Measurements from ENCODE around the gene ATF6B. TPM values are rescaled to one million over a fixed set of nuclear protein-coding genes. Genes with fewer than 3 reads are reported as not detected.
"Not testable (repeated sequence)": the region's sequence is repeated elsewhere in the genome, so short reads cannot be mapped to it uniquely, and the experiment has no call there.

Gene ATF6B
- total and polyA plus RNA-seq, 8 donors, result 30.2 to 68.0 (median 39.1) TPM

DNA sequence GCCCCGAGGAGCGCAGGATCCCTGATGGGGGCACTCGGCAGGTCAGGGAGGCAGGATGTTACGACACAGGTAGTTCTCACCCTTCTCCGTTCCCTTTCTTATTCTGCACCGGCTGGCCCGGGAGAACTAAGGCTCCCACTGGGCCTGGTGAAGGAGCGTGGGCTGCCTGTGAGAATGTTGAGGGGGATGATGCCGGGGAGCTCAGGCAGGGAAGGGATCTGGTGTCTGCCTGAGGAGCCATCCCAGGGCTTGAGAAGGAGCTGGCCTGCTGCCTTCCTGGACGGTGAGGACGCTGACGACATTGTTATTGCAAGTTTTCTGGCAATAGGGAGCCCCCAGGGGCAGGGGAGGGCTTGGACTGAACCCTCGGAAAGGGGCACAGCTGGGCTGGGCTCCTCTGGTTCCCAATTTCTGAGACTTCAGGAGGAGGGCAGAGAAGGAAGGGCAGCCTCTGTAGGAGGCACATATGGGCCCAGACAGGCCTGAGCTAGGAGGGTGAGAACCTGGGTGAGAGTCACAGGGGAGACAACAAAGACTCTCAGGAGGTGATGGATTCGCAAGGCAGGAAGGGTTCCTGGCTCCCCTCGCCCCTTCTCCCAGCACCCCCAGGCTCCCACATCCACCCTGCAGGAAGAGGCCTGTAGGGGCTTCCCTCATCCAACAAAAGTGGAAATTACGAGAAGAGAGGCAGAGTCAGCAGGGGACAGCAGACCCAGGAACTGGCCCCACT lies 57.1 kb downstream of the ATF6B start:
- TF ChIP-seq, protein P1, sequence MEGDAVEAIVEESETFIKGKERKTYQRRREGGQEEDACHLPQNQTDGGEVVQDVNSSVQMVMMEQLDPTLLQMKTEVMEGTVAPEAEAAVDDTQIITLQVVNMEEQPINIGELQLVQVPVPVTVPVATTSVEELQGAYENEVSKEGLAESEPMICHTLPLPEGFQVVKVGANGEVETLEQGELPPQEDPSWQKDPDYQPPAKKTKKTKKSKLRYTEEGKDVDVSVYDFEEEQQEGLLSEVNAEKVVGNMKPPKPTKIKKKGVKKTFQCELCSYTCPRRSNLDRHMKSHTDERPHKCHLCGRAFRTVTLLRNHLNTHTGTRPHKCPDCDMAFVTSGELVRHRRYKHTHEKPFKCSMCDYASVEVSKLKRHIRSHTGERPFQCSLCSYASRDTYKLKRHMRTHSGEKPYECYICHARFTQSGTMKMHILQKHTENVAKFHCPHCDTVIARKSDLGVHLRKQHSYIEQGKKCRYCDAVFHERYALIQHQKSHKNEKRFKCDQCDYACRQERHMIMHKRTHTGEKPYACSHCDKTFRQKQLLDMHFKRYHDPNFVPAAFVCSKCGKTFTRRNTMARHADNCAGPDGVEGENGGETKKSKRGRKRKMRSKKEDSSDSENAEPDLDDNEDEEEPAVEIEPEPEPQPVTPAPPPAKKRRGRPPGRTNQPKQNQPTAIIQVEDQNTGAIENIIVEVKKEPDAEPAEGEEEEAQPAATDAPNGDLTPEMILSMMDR (IDR thresholded peaks at IDR 0.05), result no peak
- FAIRE-seq (no peak), DNase-seq (no peak), ATAC-seq (peak in 2 of 4 donors; percentile 54 to 59)
- Histone ChIP-seq H3K27ac (no peak overlapping the region), H3K4me3 (no peak overlapping the region), H3K36me3 (no peaks in the 10 kb centered on the region), H3K4me1 (no peaks in the 10 kb centered on the region), H3K27me3 (no peaks in the 10 kb centered on the region), H3K9me3 (no peaks in the 10 kb centered on the region)
- 57 to 68% methylated on average over 16 of the region's 16 CpGs for WGBS, 2 donors
- intact Hi-C loops (cut with DNase I), result no loop called here

DNA sequence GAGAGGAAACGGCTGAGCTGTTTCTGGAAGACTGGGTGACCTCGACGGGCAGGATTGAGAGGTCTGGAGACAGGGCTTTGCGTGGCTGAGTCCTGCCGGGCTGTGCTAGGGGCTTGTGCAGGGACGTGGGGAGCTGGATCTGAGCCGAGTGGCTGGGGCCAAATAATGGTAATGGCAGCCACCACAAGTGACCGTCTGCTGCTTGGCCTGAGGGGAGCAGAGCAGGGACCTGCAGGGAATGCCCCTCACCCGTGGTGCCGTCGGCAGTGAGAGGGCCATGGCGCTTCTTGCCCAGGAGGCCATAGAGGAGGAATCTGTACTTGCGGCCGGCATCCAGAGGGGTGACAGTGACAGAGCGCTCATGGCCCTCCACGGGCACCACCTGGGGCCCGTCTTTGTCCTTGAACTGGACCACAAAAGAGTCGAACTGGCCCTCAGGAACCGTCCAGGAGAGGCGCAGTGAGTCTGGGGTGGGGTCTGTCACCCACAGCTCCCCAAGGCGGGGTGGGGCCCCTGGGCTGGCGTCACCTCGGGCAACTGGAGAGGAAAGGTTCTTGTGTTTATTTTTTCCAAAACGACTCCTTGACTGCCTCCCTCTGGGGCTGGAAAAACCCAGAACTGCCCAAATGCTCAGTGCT lies 58.0 kb downstream of the ATF6B start:
- intact Hi-C loops (cut with DNase I), result no loop called here
- no peak for FAIRE-seq
- no peaks in the 10 kb centered on the region for H3K27me3 ChIP-seq
- no peak overlapping the region for H3K27ac ChIP-seq
- H3K36me3 ChIP-seq, result no peaks in the 10 kb centered on the region
- DNase-seq, result no peak
- H3K9me3 ChIP-seq, result no peaks in the 10 kb centered on the region
- TF ChIP-seq, protein P1 (IDR thresholded peaks at IDR 0.05), result no peak
- no peaks in the 10 kb centered on the region for H3K4me1 ChIP-seq
- H3K4me3 ChIP-seq, result no peak overlapping the region
- ATAC-seq, result no peak
- 51 to 57% methylated on average over 24 of the region's 24 CpGs for WGBS, 2 donors

DNA sequence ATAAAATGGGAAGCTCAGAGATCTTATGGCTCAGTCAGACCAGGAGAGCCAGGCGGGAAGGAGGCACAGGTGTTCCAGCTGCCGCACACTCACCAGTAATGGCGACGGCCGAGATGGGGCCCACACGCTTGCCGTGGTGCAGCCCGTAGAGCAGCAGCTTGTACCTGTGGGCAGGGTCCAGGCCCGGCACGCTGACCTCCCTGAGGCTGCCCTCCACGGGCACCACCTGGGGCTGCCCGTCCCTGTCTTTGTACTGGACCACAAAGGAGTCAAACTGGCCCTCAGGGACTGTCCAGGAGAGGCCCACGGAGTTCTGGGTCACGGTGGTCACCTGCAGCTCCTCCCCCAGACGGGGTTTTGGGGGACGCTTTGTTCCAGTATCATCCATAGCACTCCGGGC lies 58.6 kb downstream of the ATF6B start:
- intact Hi-C loops (cut with DNase I), result no loop called here
- FAIRE-seq (no peak), DNase-seq (no peak), ATAC-seq (no peak)
- no peak overlapping the region for H3K27ac ChIP-seq
- WGBS, 2 donors, result 64 to 79% methylated on average over 17 of the region's 17 CpGs
- TF ChIP-seq, protein P1 (IDR thresholded peaks at IDR 0.05), result no peak
- no peaks in the 10 kb centered on the region for H3K4me1 ChIP-seq
- no peaks in the 10 kb centered on the region for H3K36me3 ChIP-seq
- no peaks in the 10 kb centered on the region for H3K27me3 ChIP-seq
- H3K4me3 ChIP-seq, result no peak overlapping the region
- no peaks in the 10 kb centered on the region for H3K9me3 ChIP-seq

DNA sequence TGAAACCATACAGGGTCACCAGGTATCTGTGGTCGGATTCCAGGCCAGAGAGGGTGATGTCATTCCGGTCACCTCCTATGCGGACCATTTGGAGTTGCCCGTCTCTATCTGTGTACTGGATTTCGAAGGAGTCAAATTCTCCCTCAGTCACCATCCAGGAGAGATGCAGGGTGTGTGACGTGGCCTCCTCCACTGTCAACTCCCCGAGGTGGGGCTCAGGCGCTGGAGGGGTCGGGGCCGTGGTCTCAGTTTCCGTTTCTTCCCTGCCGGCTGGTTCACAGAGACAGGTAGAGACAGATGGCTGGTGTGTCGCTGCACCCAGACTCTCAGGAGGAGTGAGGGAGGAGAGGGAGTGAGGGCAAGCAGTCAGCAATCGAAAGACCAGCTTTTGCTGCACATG lies 59.2 kb downstream of the ATF6B start:
- 70 to 73% methylated on average over 14 of the region's 14 CpGs for WGBS, 2 donors
- ATAC-seq (no peak), DNase-seq (no peak), FAIRE-seq (no peak)
- intact Hi-C loops (cut with DNase I), result no loop called here
- H3K27ac ChIP-seq, result no peak overlapping the region
- H3K4me1 ChIP-seq, result no peaks in the 10 kb centered on the region
- H3K27me3 ChIP-seq, result no peaks in the 10 kb centered on the region
- TF ChIP-seq, protein P1 (IDR thresholded peaks at IDR 0.05), result no peak
- H3K4me3 ChIP-seq, result no peak overlapping the region
- no peaks in the 10 kb centered on the region for H3K36me3 ChIP-seq
- H3K9me3 ChIP-seq, result no peaks in the 10 kb centered on the region

DNA sequence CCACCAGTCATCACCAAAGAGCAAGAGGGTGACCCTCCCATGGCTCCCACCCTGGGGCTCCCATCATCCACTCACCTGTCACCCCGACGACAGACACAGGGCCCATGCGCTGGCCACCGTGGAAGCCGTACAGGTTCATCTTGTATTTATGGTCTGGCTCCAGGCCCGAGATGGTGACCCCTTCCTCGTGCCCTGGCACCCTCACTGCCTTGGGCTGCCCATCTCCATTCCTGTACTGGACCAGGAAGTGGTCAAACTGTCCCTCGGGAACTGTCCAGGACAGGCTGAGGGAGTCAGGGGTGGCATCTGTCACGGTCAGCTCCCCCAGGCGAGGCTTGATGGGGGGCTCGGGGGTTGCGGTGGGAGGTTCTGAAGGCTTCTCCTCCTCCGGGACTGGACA lies 59.7 kb downstream of the ATF6B start:
- H3K4me1 ChIP-seq; intact Hi-C loops (cut with DNase I); ATAC-seq; H3K36me3 ChIP-seq; H3K27ac ChIP-seq; FAIRE-seq; H3K9me3 ChIP-seq; DNase-seq; H3K4me3 ChIP-seq; H3K27me3 ChIP-seq: not testable (repeated sequence)
- 79 to 82% methylated on average over 13 of the region's 13 CpGs for WGBS, 2 donors

DNA sequence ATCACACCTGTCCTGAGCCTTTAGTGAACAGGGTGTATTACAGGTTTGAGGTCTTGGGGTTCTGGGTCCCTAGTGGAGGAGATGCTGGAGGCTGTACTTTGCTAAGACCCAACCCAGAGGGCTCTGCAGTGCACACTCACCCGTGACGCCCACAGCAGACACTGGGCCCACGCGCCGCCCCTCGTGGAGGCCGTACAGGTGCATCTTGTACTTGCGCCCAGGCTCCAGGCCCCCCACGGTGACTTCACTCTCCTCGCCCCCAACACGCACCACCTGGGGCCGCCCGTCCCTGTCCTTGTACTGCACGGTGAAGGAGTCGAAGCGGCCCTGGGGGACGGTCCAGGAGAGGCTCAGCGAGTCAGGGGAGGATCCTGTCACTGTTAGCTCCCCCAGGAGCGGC lies 60.5 kb downstream of the ATF6B start:
- DNase-seq; ATAC-seq; FAIRE-seq; H3K36me3 ChIP-seq; H3K27ac ChIP-seq; H3K9me3 ChIP-seq; intact Hi-C loops (cut with DNase I); H3K27me3 ChIP-seq; H3K4me3 ChIP-seq; H3K4me1 ChIP-seq: not testable (repeated sequence)
- 84 to 87% methylated on average over 19 of the region's 19 CpGs for WGBS, 2 donors

Measured in pancreas (tissue), 10 donors.